ENCODE measurements around the gene CAMSAP1. TPM values are rescaled to one million over a fixed set of nuclear protein-coding genes. Genes with fewer than 3 reads are reported as not detected.

CAMSAP1 gene
- total RNA-seq, 1 experiment from 2014 or later: 52.7 TPM

DNA sequence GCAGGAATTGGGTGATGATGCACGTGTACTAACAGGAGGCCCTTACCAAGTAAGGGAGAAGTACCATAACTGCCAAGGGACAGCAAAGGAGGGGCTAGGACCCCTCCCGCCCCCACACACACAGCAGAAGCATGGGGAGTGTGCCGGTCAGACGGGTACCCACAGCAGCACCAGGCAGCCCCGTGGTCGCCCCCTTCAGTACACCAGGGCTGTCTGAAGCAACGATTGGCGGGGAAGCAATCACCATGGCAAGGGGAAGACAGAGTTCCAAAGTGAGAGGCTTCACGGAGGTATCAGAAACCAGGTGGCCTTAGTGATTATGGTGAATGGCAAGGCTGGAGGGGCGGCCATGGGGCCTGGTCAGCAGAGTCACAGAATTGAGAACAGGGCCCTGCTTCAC lies 72.2 kb downstream of the CAMSAP1 start:
- H4K8ac ChIP-seq (replicated peaks; ENCODE audit: insufficient read length, low read depth, low read length): no peak overlapping the region
- no peak overlapping the region for H2BK12ac ChIP-seq (ENCODE audit: insufficient read length, low read depth, low read length)
- H3K79me1 ChIP-seq (ENCODE audit: insufficient read depth, low read depth, low read length, poor library complexity, severe bottlenecking): no peaks in the 10 kb centered on the region
- no peak overlapping the region for H3K18ac ChIP-seq (ENCODE audit: insufficient read length, low read depth, low read length)
- TF ChIP-seq, protein P1, sequence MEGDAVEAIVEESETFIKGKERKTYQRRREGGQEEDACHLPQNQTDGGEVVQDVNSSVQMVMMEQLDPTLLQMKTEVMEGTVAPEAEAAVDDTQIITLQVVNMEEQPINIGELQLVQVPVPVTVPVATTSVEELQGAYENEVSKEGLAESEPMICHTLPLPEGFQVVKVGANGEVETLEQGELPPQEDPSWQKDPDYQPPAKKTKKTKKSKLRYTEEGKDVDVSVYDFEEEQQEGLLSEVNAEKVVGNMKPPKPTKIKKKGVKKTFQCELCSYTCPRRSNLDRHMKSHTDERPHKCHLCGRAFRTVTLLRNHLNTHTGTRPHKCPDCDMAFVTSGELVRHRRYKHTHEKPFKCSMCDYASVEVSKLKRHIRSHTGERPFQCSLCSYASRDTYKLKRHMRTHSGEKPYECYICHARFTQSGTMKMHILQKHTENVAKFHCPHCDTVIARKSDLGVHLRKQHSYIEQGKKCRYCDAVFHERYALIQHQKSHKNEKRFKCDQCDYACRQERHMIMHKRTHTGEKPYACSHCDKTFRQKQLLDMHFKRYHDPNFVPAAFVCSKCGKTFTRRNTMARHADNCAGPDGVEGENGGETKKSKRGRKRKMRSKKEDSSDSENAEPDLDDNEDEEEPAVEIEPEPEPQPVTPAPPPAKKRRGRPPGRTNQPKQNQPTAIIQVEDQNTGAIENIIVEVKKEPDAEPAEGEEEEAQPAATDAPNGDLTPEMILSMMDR (conservative IDR thresholded peaks at IDR 0.05): no peak
- no peak overlapping the region for H2BK20ac ChIP-seq (ENCODE audit: low read depth, low read length, poor library complexity, severe bottlenecking)
- no peak overlapping the region for H2BK5ac ChIP-seq (ENCODE audit: insufficient read length, low read length)
- no peaks in the 10 kb centered on the region for H3K27me3 ChIP-seq (ENCODE audit: insufficient read depth, low read length)
- H3K4me2 ChIP-seq (ENCODE audit: insufficient read depth, insufficient read length, low read length): no peak overlapping the region
- no peak overlapping the region for H2AFZ ChIP-seq (ENCODE audit: low read length)
- peaks cover 9% of the 10 kb centered on the region; the same call in 1 of the 2 replicates for H3K79me2 ChIP-seq (ENCODE audit: insufficient read depth, low read length)
- H4K5ac ChIP-seq (ENCODE audit: insufficient read length, low read depth, low read length): no peak overlapping the region
- Mint-ChIP-seq H3K36me3 (ENCODE audit: insufficient read depth in 1 of 3, low read depth in 3 of 3) (peaks cover 0 to 6% (median 0%) of the 10 kb centered on the region in 3 experiments; a peak in 1 of 7 replicates), H3K4me3 (no peak overlapping the region), H3K27me3 (ENCODE audit: low read depth) (no peaks in the 10 kb centered on the region), H3K9me3 (no peaks in the 10 kb centered on the region), H3K4me1 (peaks cover 3 to 4% of the 10 kb centered on the region in 2 experiments), H3K27ac (no peak overlapping the region)
- no peak overlapping the region for H2BK120ac ChIP-seq (ENCODE audit: low read depth, low read length, poor library complexity, severe bottlenecking)
- no peak overlapping the region for H3K9ac ChIP-seq (ENCODE audit: extremely low read depth, insufficient read length, low read length)
- no peak overlapping the region for H3K14ac ChIP-seq (ENCODE audit: insufficient read depth, low read length)
- no peak overlapping the region for H2AK5ac ChIP-seq (ENCODE audit: insufficient read length, low read length)
- H3K23me2 ChIP-seq (ENCODE audit: insufficient read length, low read depth, low read length, poor library complexity, severe bottlenecking): no peaks in the 10 kb centered on the region
- H3K23ac ChIP-seq (ENCODE audit: insufficient read length, low read depth, low read length): no peak overlapping the region
- H3K56ac ChIP-seq (ENCODE audit: insufficient read length, low read depth, low read length): no peak overlapping the region
- H4K91ac ChIP-seq (ENCODE audit: insufficient read length, low read depth, low read length): no peak overlapping the region
- H3K9me3 ChIP-seq (ENCODE audit: control insufficient read depth, low read depth, low read length): no peaks in the 10 kb centered on the region
- peaks cover 2% of the 10 kb centered on the region for H4K20me1 ChIP-seq (ENCODE audit: control insufficient read depth, insufficient read depth, insufficient read length)
- H3K4ac ChIP-seq (ENCODE audit: low read depth, low read length): no peak overlapping the region
- WGBS (ENCODE audit: extremely low coverage, insufficient read length, low lambda C conversion rate): no CpG with 5 or more reads among the region's 10 CpGs
- DNase-seq: no peak
- H3K27ac ChIP-seq (ENCODE audit: insufficient read length, low read depth, low read length): no peak overlapping the region
- H2BK15ac ChIP-seq (ENCODE audit: low read depth, low read length): no peak overlapping the region
- peaks cover under 1% of the 10 kb centered on the region; the same call in 1 of the 2 replicates for H3K4me1 ChIP-seq (ENCODE audit: insufficient read depth, low read length)
- H3T11ph ChIP-seq (ENCODE audit: low read length): no peak overlapping the region

All from H9 (cell line).